Uterus (tissue), 2 donors: ENCODE data around the gene KLF6.

ENCODE experiments used
- CTCF ChIP-seq, 4 experiments: fragments of 200-600 bp in 2 of 4; fragments of 450-650 bp in 2 of 4; sonication (generic) in 2 of 4; IDR thresholded peaks; one replicate each; pipeline ENCODE4 v1.5.1; 2016 to 2019; ENCODE audit warnings: antibody characterized with exemption in 4 of 4, mild to moderate bottlenecking in 2 of 4, moderate library complexity in 1 of 4
- POLR2A ChIP-seq, 2 donors: fragments of 450-650 bp; IDR thresholded peaks; one replicate each; pipeline ENCODE4 v1.6.1; 2016; ENCODE audit warnings: antibody characterized with exemption in 2 of 2, mild to moderate bottlenecking in 1 of 2, moderate library complexity in 1 of 2

- TF ChIP-seq CTCF (IDR thresholded peaks at IDR 0.05) = no peak
- no peak for TF ChIP-seq POLR2A (IDR thresholded peaks at IDR 0.05)
Observed at GRCh38 chr10:3749600-3749999, 35.4 kb downstream of the KLF6 start.
